Caco-2 (cell line): Measurements from ENCODE around the gene RNF175. TPM values are rescaled to one million over a fixed set of nuclear protein-coding genes. Genes with fewer than 3 reads are reported as not detected.

Experiments
- BruUV-seq: library from RNA; stranded (reverse); fragments of 400-500 nt; replicated peaks from 2 replicates; lab custom pipeline; 2021; lab: Mats Ljungman, UMichigan
- CTCF ChIA-PET: fragments of 300-600 bp; sonication (Branson Sonifier 250); formaldehyde crosslinking; loops from one replicate; lab custom pipeline; 2022; ENCODE audit warnings: antibody characterized with exemption; lab: Charles Lee
- POLR2A ChIA-PET: fragments of 300-600 bp; sonication (Branson Sonifier 250); formaldehyde crosslinking; loops from one replicate; lab custom pipeline; 2022; ENCODE audit warnings: antibody characterized with exemption; lab: Charles Lee
- DNase-seq, 2 experiments: peaks; one replicate each; pipeline versions ENCODE4 v3.0.0 to v3.0.0-alpha.2; 2020 to 2022
- H3K27me3 ChIP-seq: replicated peaks from 2 replicates; pipeline ENCODE4 v1.6.0; 2011; ENCODE audit warnings: low read length; ENCODE audit not compliant: control insufficient read depth, insufficient read depth
- H3K36me3 ChIP-seq: 2 replicates; pipeline ENCODE4 v1.5.1; 2011; ENCODE audit warnings: low read length; ENCODE audit not compliant: control insufficient read depth, insufficient read depth
- H3K4me1 ChIP-seq: fragments of 250-450 bp; sonication (Bioruptor Pico); 2 replicates; pipeline ENCODE4 v1.5.1; 2020; ENCODE audit warnings: mild to moderate bottlenecking
- H3K4me3 ChIP-seq: 2 replicates; pipeline ENCODE4 v1.5.1; 2011; ENCODE audit warnings: low read depth, mild to moderate bottlenecking, control low read depth, low read length
- H3K9me3 ChIP-seq: fragments of 250-450 bp; sonication (Bioruptor Pico); 2 replicates; pipeline ENCODE4 v1.5.1; 2020; ENCODE audit warnings: mild to moderate bottlenecking, moderate library complexity
- H3K27ac Mint-ChIP-seq: one replicate; pipeline ENCODE4 v1.8.0; 2022; ENCODE audit warnings: mixed read lengths; ENCODE audit not compliant: unreplicated experiment
- H3K27me3 Mint-ChIP-seq: one replicate; pipeline ENCODE4 v1.8.0; 2022; ENCODE audit warnings: mixed read lengths; ENCODE audit not compliant: insufficient read depth, unreplicated experiment
- H3K36me3 Mint-ChIP-seq: one replicate; pipeline ENCODE4 v1.8.0; 2022; ENCODE audit warnings: mild to moderate bottlenecking, mixed read lengths; ENCODE audit not compliant: insufficient read depth, unreplicated experiment
- H3K4me1 Mint-ChIP-seq: one replicate; pipeline ENCODE4 v1.8.0; 2022; ENCODE audit warnings: low read depth, mixed read lengths; ENCODE audit not compliant: unreplicated experiment
- H3K4me3 Mint-ChIP-seq: one replicate; pipeline ENCODE4 v1.8.0; 2022; ENCODE audit warnings: mild to moderate bottlenecking, moderate library complexity, mixed read lengths; ENCODE audit not compliant: unreplicated experiment
- H3K9me3 Mint-ChIP-seq: one replicate; pipeline ENCODE4 v1.8.0; 2022; ENCODE audit warnings: mixed read lengths; ENCODE audit not compliant: unreplicated experiment
- CTCF ChIP-seq, 2 experiments: fragments of 200-600 bp in 1 of 2; IDR thresholded peaks; 1 replicate in 1 of 2; 2 replicates in 1 of 2; pipeline versions ENCODE4 v1.5.1 to v1.8.0; 2011 to 2022; ENCODE audit warnings: antibody characterized with exemption in 1 of 2, control low read depth in 1 of 2, inconsistent platforms in 1 of 2, low read depth in 1 of 2, low read length in 1 of 2, mild to moderate bottlenecking in 1 of 2, moderate library complexity in 1 of 2; ENCODE audit not compliant: insufficient read depth in 1 of 2, severe bottlenecking in 1 of 2, unreplicated experiment in 1 of 2
- intact Hi-C: fragments of 100-400 bp; cut with micrococcal nuclease; formaldehyde crosslinking; loops from one replicate; pipeline ENCODE4 v1.10.0; 2022; ENCODE audit not compliant: unreplicated experiment
- total RNA-seq: library from RNA; stranded (reverse); gene quantifications from 2 replicates; pipeline ENCODE4 v1.2.3, GENCODE V29; 2022

The RNF175 gene
- total RNA-seq, 1 experiment from 2014 or later = not detected

GRCh38 chr4:153731239-153731638, 28.6 kb downstream of the RNF175 start:
- peaks cover 12% of the 10 kb centered on the region for H3K27me3 Mint-ChIP-seq
- H3K36me3 Mint-ChIP-seq = no peaks in the 10 kb centered on the region
- no peaks in the 10 kb centered on the region for H3K9me3 Mint-ChIP-seq
- POLR2A ChIA-PET = no interaction called here
- BruUV-seq = no TSS peak
- Histone ChIP-seq H3K4me3 (no peak overlapping the region), H3K9me3 (no peaks in the 10 kb centered on the region), H3K36me3 (no peaks in the 10 kb centered on the region), H3K4me1 (0 out of 2 replicates have a peak, but pooled peaks cover 4% of the 10 kb centered on the region), H3K27me3 (no peaks in the 10 kb centered on the region)
- H3K27ac Mint-ChIP-seq = no peak overlapping the region
- no peak for DNase-seq
- no peaks in the 10 kb centered on the region for H3K4me1 Mint-ChIP-seq
- CTCF ChIA-PET = no interaction called here
- no peak overlapping the region for H3K4me3 Mint-ChIP-seq
- intact Hi-C loops = no loop called here
- TF ChIP-seq CTCF (IDR thresholded peaks at IDR 0.05; ENCODE audit: insufficient read depth in 1 of 2, low read depth in 1 of 2, low read length in 1 of 2, severe bottlenecking in 1 of 2, unreplicated experiment in 1 of 2) = no peak

GRCh38 chr4:153729895-153730294, 29.9 kb downstream of the RNF175 start:
- TF ChIP-seq CTCF (IDR thresholded peaks at IDR 0.05; ENCODE audit: insufficient read depth in 1 of 2, low read depth in 1 of 2, low read length in 1 of 2, severe bottlenecking in 1 of 2, unreplicated experiment in 1 of 2) = no peak
- no peaks in the 10 kb centered on the region for H3K9me3 Mint-ChIP-seq
- H3K27me3 Mint-ChIP-seq = peaks cover 8% of the 10 kb centered on the region
- no peak overlapping the region for H3K4me3 Mint-ChIP-seq
- H3K9me3 ChIP-seq = no peaks in the 10 kb centered on the region
- POLR2A ChIA-PET = no interaction called here
- no peaks in the 10 kb centered on the region for H3K4me1 ChIP-seq
- no peaks in the 10 kb centered on the region for H3K27me3 ChIP-seq
- no peaks in the 10 kb centered on the region for H3K36me3 ChIP-seq
- no peaks in the 10 kb centered on the region for H3K4me1 Mint-ChIP-seq
- no peaks in the 10 kb centered on the region for H3K36me3 Mint-ChIP-seq
- no peak overlapping the region for H3K4me3 ChIP-seq
- no TSS peak for BruUV-seq
- CTCF ChIA-PET = interaction anchor here (0.7 kb wide), 1 partner anchor 910 kb away, joined by 3 read pairs; no protein-coding TSS in a partner anchor
- DNase-seq = no peak
- intact Hi-C loops = no loop called here
- no peak overlapping the region for H3K27ac Mint-ChIP-seq

- BruUV-seq = no TSS peak
- no peaks in the 10 kb centered on the region for H3K4me1 ChIP-seq
- H3K4me3 ChIP-seq = no peak overlapping the region
- ChIA-PET POLR2A (no interaction called here), CTCF (no interaction called here)
- intact Hi-C loops = no loop called here
- H3K27me3 Mint-ChIP-seq = peaks cover 8% of the 10 kb centered on the region
- no peaks in the 10 kb centered on the region for H3K9me3 Mint-ChIP-seq
- H3K4me1 Mint-ChIP-seq = no peaks in the 10 kb centered on the region
- TF ChIP-seq CTCF (IDR thresholded peaks at IDR 0.05; ENCODE audit: insufficient read depth in 1 of 2, low read depth in 1 of 2, low read length in 1 of 2, severe bottlenecking in 1 of 2, unreplicated experiment in 1 of 2) = no peak
- H3K4me3 Mint-ChIP-seq = no peak overlapping the region
- H3K36me3 ChIP-seq = no peaks in the 10 kb centered on the region
- H3K27ac Mint-ChIP-seq = no peak overlapping the region
- H3K27me3 ChIP-seq = no peaks in the 10 kb centered on the region
- no peak for DNase-seq
- H3K36me3 Mint-ChIP-seq = no peaks in the 10 kb centered on the region
- H3K9me3 ChIP-seq = no peaks in the 10 kb centered on the region
These were observed 31.2 kb downstream of the RNF175 start for GRCh38 chr4:153728660-153729059.
